Measurements from ENCODE around the gene FCRL4. TPM values are rescaled to one million over a fixed set of nuclear protein-coding genes. Genes with fewer than 3 reads are reported as not detected.

Gene FCRL4
- total and polyA plus RNA-seq, 5 donors from 2014 or later: not detected

Other genes starting within 250 kb of the FCRL4 start
- 0.22 TPM for gene FCRL5, start 45.6 kb downstream of the FCRL4 start, total RNA-seq
- not detected for gene FCRL5, start 45.6 kb downstream of the FCRL4 start, polyA plus RNA-seq
- 24.8 TPM for gene FCRL3, start 102.7 kb upstream of the FCRL4 start, total RNA-seq
- gene FCRL3, start 102.7 kb upstream of the FCRL4 start, polyA plus RNA-seq: 10 to 100 TPM; 41.1 to 69.9 (median 61.8) TPM
- 0.17 TPM for gene FCRL2, start 179.0 kb upstream of the FCRL4 start, total RNA-seq
- under 1 TPM in 2 of 4 donors, not detected in 2; 0.09 to 0.15 TPM for gene FCRL2, start 179.0 kb upstream of the FCRL4 start, polyA plus RNA-seq
- gene FCRL1, start 222.0 kb upstream of the FCRL4 start, total RNA-seq: 2.9 TPM
- gene FCRL1, start 222.0 kb upstream of the FCRL4 start, polyA plus RNA-seq: 1 to 10 TPM; 1.7 to 2.7 (median 2.3) TPM
- not detected for gene CD5L, start 243.7 kb upstream of the FCRL4 start, total RNA-seq
- not detected for gene CD5L, start 243.7 kb upstream of the FCRL4 start, polyA plus RNA-seq